D721Med (cell line): ENCODE measurements around the gene ANKRD44.

Experiments used
- DNase-seq: peaks from one replicate; pipeline ENCODE4 v3.0.0; 2011; ENCODE audit warnings: low spot score; ENCODE audit not compliant: insufficient read length
- FAIRE-seq: peaks from 2 replicates; lab custom pipeline; 2011; peaks lifted over from hg19 to GRCh38; lab: Jason Lieb, UNC
- CTCF ChIP-seq: IDR thresholded peaks from 2 replicates; pipeline ENCODE4 v1.5.1; 2012; ENCODE audit warnings: mild to moderate bottlenecking, control low read depth; ENCODE audit not compliant: insufficient read depth; ENCODE audit errors: missing control alignments

Gene ANKRD44

GRCh38 chr2:197076652-197077051 is 233.9 kb downstream of the ANKRD44 start:
- TF ChIP-seq CTCF: no peak
- no peak for FAIRE-seq

GRCh38 chr2:197075754-197076337 is 234.7 kb downstream of the ANKRD44 start:
- DNase-seq (no peak), FAIRE-seq (no peak)
- TF ChIP-seq CTCF: peak; percentile 38

More at GRCh38 chr2:197076652-197077051, 233.9 kb downstream of the ANKRD44 start:
- DNase-seq: no peak

- TF ChIP-seq CTCF: no peak
- FAIRE-seq (no peak), DNase-seq (no peak)
Observed at GRCh38 chr2:197075281-197075680, 235.3 kb downstream of the ANKRD44 start.

- no peak for DNase-seq
- FAIRE-seq: no peak
- TF ChIP-seq CTCF: no peak
Observed at GRCh38 chr2:197073701-197074433, 236.7 kb downstream of the ANKRD44 start.

- FAIRE-seq: no peak
- TF ChIP-seq CTCF: no peak
- DNase-seq: no peak
Observed at GRCh38 chr2:197073270-197073669, 237.3 kb downstream of the ANKRD44 start.

GRCh38 chr2:197072533-197072932 is 238.0 kb downstream of the ANKRD44 start:
- TF ChIP-seq CTCF: no peak

GRCh38 chr2:197071790-197072436 is 238.7 kb downstream of the ANKRD44 start:
- FAIRE-seq (no peak), DNase-seq (no peak)
- no peak for TF ChIP-seq CTCF

More at GRCh38 chr2:197072533-197072932, 238.0 kb downstream of the ANKRD44 start:
- no peak for FAIRE-seq
- DNase-seq: no peak
